Measurements from ENCODE around the gene MC5R. TPM values are rescaled to one million over a fixed set of nuclear protein-coding genes. Genes with fewer than 3 reads are reported as not detected.

MC5R gene
- total RNA-seq, 2 donors from 2014 or later, result not detected

DNA sequence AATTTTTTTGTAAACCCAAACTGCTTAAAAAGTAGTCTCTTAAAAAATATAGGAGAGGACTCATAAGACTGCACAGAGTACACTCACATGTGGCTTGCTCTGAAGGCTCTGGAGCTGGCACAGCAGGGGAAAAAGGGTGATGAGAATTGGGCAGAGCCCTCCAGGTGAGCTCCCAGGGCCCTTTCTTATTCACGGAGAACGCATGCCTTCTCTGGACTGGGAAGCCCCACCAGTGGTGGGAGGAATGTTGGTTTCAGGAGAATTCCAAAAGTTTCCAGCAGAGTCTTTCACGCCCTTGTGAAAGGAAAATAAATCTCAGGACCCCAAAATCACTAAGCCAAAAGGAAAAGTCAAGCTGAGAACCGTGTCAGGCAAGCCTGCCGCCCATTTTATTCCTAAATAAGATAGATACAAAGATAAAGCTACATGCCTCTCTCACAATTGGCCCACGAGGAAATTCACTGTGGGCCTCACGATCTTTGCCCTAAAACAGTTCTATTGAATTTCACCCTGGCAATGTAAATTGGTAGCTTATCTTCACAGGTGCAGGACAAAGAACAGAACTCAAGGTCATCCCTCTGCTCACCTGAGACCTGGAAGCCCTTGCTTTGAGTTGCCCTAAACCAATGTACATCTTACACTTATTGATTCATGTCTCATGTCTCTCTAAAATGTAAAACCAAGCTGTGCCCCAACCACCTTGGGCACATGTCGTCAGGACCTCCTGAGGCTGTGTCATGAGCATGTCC is 15.5 kb upstream of the MC5R start:
- no peak overlapping the region for H3K4me3 ChIP-seq
- no peak overlapping the region for H3K27ac ChIP-seq
- H3K36me3 ChIP-seq, result no peaks in the 10 kb centered on the region
- TF ChIP-seq, protein P1, sequence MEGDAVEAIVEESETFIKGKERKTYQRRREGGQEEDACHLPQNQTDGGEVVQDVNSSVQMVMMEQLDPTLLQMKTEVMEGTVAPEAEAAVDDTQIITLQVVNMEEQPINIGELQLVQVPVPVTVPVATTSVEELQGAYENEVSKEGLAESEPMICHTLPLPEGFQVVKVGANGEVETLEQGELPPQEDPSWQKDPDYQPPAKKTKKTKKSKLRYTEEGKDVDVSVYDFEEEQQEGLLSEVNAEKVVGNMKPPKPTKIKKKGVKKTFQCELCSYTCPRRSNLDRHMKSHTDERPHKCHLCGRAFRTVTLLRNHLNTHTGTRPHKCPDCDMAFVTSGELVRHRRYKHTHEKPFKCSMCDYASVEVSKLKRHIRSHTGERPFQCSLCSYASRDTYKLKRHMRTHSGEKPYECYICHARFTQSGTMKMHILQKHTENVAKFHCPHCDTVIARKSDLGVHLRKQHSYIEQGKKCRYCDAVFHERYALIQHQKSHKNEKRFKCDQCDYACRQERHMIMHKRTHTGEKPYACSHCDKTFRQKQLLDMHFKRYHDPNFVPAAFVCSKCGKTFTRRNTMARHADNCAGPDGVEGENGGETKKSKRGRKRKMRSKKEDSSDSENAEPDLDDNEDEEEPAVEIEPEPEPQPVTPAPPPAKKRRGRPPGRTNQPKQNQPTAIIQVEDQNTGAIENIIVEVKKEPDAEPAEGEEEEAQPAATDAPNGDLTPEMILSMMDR (IDR thresholded peaks at IDR 0.05), result no peak
- H3K9me3 ChIP-seq, result no peaks in the 10 kb centered on the region
- no peak for DNase-seq (ENCODE audit: low spot score)
- ATAC-seq (ENCODE audit: insufficient number of reproducible peaks, low FRiP score, low read depth), result no peak
- H3K27me3 ChIP-seq (replicated peaks; ENCODE audit: insufficient read depth), result no peaks in the 10 kb centered on the region
- no peaks in the 10 kb centered on the region for H3K4me1 ChIP-seq (ENCODE audit: control insufficient read depth in 1 of 2, low read depth in 2 of 2)

DNA sequence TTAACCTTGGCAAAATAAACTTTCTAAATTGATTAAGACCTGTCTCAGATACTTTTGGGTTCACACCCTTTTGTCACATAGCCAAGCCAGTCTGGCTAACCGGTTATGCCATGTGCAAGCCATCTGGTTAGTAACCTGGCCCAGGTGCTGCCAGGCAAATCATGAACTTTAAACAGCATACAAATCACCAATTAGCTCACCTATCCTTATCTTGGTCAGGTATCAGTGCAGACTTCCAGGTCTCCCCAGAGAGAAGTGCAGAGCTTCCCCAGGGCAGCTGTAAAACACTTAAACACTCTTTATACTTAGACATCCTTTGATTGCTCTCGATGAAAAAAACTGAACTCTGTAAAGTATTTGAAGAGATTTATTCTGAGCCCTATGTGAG is 14.9 kb upstream of the MC5R start:
- DNase-seq (ENCODE audit: low spot score), result no peak
- Histone ChIP-seq H3K4me3 (no peak overlapping the region), H3K9me3 (no peaks in the 10 kb centered on the region), H3K27me3 (replicated peaks; ENCODE audit: insufficient read depth) (no peaks in the 10 kb centered on the region), H3K36me3 (no peaks in the 10 kb centered on the region), H3K27ac (no peak overlapping the region), H3K4me1 (ENCODE audit: control insufficient read depth in 1 of 2, low read depth in 2 of 2) (no peaks in the 10 kb centered on the region)
- TF ChIP-seq, protein P1 (IDR thresholded peaks at IDR 0.05), result no peak
- no peak for ATAC-seq (ENCODE audit: insufficient number of reproducible peaks, low FRiP score, low read depth)

DNA sequence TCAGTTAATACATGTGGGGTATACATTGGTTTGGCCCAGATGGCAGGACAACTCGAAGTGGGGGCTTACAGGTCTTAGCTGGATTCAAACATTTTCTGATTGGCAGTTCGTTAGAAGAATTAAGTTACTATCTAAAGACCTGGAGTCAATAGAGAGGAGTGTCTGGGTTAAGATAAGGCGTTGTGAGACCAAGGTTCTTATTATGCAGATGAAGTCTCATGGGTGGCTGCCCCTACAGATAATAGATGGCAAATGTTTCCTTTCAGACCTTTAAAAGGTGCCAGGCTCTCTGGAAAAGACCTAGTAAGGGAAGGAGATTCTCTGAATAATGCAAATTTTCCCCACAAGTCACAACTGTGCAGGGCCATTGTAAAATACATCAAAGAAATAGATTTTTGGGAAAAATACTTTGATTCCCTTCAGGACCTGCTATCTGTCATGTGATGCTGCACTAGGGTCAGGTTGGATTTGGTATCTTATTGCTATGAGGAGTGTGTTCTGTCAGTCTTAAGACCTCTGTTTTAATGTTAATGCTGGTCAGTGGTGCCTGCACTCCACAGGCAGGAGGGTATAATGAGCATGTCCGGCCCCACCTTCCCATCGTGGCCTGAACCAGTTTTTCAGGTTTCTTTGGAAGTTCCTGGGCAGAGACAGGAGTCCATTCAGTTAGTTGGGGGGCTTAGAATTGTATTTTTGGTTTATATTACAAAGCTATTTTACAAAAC is 14.3 kb upstream of the MC5R start:
- ATAC-seq (ENCODE audit: insufficient number of reproducible peaks, low FRiP score, low read depth), result no peak
- H3K36me3 ChIP-seq, result no peaks in the 10 kb centered on the region
- H3K9me3 ChIP-seq, result no peaks in the 10 kb centered on the region
- H3K27me3 ChIP-seq (replicated peaks; ENCODE audit: insufficient read depth), result no peaks in the 10 kb centered on the region
- TF ChIP-seq, protein P1 (IDR thresholded peaks at IDR 0.05), result no peak
- no peak overlapping the region for H3K27ac ChIP-seq
- H3K4me3 ChIP-seq, result no peak overlapping the region
- no peak for DNase-seq (ENCODE audit: low spot score)
- no peaks in the 10 kb centered on the region for H3K4me1 ChIP-seq (ENCODE audit: control insufficient read depth in 1 of 2, low read depth in 2 of 2)

DNA sequence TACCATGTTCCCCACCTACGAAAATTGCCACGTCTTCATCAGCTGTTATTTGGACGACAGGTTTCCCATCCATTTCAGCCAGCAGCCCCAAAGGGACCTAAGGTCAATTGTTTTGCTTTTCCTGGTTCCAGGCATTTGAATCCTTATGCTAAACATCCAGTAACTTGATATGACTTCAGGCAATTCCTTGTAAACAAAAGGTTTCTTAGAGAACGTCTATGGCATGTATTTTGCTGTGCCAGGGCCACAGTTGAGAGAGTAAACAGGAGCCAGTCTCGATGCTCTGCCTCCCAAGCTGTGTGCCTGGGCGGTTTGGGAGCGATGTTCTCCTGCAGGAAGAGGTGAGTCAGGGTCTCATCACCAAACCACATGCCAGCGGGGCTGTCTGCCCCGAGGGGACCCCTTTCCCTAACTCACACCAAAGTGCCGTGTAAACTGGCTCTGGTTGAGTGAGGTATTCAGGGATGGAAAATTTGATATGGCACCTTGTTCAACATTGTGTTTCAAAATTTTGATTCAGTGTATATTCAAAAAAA is 12.9 kb upstream of the MC5R start:
- no peak for ATAC-seq (ENCODE audit: insufficient number of reproducible peaks, low FRiP score, low read depth)
- TF ChIP-seq, protein P1 (IDR thresholded peaks at IDR 0.05), result no peak

DNA sequence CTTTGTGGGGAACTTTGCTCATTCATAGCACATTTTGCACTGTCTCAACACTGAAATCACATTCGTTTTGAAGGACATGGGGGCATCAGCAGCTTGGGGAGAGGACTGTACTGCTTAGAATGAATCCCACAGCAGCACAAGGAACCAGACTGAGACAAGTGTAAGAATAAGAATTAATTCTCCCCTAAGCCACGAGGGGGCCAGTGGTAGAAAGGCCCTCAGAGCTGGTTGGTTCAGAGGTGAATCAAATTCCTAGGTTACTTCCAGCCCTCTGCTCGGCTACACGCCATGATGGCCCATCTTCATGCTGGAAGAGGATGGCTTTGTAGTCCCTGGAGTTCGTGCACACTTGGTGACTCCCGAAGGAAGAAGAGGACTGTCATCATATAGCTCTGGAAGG is 12.0 kb upstream of the MC5R start:
- Histone ChIP-seq H3K9me3 (no peaks in the 10 kb centered on the region), H3K4me3 (no peak overlapping the region), H3K27ac (no peak overlapping the region), H3K27me3 (replicated peaks; ENCODE audit: insufficient read depth) (no peaks in the 10 kb centered on the region), H3K4me1 (ENCODE audit: control insufficient read depth in 1 of 2, low read depth in 2 of 2) (no peaks in the 10 kb centered on the region), H3K36me3 (no peaks in the 10 kb centered on the region)
- TF ChIP-seq, protein P1 (IDR thresholded peaks at IDR 0.05), result no peak
- ATAC-seq (ENCODE audit: insufficient number of reproducible peaks, low FRiP score, low read depth) (no peak), DNase-seq (ENCODE audit: low spot score) (no peak)

More for the DNA sequence above, 12.9 kb upstream of the MC5R start:
- H3K4me3 ChIP-seq, result no peak overlapping the region
- no peaks in the 10 kb centered on the region for H3K36me3 ChIP-seq
- DNase-seq (ENCODE audit: low spot score), result no peak
- H3K27ac ChIP-seq, result no peak overlapping the region
- no peaks in the 10 kb centered on the region for H3K9me3 ChIP-seq
- H3K27me3 ChIP-seq (replicated peaks; ENCODE audit: insufficient read depth), result no peaks in the 10 kb centered on the region
- H3K4me1 ChIP-seq (ENCODE audit: control insufficient read depth in 1 of 2, low read depth in 2 of 2), result no peaks in the 10 kb centered on the region

Measured in thoracic aorta (tissue), 2 donors.